Measurements from ENCODE around the gene PHACTR1.

Gene PHACTR1

DNA sequence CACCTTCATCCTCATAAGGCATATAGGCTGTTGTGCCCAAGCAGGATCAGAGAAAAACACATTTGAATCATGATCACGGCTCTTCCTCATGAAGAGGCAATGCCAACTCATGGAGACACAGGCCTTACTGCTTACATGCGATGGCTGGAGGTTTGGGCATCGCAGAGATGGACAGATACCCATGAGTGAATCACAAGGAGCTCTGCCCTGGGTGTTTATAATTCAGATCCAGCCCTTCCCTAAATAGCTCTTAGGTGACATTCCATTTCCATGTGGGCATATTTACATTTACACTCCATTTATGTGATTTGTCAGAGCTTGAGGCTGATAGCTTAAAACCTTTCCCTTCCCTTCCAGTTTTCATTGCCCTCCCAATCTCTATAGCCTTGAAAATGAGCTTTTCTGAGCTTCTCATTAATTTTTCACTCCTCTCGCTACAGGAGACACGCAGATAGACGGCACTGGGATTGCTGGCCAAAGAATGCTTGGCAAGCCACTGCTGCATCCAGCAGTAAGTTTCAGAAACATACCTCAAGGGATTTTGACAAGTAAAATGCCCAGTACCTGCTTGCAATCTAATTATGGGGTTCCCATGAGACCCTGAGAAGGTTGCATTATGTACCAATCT, 362.6 kb downstream of the PHACTR1 start:
- no peak for DNase-seq

DNA sequence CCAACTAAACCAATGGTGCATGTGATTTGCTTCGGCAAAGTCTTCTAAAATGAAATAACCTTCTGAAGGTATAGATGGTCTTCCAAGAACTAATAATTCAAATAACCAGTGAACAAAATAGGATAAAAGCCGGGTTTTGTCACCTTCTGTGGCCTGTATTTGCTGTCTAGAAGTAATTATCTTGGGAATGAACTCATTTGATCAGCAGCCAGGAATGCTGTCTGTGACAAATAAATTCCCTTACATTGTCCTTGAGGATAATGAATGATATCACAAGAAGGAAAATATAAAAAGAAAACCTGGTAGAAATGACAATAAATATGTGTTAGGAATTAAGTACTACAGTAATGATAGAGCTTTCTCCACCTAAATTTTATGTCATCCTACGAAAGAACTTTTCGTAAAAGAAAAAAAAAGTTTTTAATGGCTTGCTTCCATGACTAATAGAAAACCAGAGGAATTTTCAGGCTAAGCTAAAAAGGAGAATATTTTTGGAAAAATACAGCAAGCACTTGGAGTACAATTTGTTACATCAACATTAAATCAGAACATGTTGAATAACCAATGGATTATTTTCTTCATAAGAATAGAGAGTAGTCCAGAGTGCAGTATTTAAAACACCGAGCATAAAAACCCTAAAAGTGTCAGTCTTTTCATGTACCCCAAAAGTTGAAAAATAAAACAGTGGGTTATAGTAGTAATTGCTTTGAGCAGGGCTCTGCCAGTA, 364.1 kb downstream of the PHACTR1 start:
- no peak for DNase-seq

DNA sequence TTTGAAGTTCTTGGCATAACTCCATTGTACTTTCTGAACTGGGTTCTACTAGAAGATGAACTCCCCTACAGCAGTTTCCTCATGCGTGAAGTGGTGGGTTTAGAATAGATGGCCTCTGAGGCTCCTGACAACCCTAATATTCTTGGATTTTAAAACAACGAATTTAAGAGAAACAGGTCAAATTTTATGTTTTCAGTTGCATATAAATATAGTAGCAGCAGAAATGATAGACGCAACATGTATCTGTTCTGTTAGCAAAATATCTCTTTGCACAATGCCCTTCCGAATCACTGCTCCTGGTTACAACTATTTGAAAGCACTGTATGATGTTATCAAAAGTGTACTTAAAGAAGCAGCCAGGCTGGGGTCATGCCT, 364.6 kb downstream of the PHACTR1 start:
- DNase-seq = no peak

DNA sequence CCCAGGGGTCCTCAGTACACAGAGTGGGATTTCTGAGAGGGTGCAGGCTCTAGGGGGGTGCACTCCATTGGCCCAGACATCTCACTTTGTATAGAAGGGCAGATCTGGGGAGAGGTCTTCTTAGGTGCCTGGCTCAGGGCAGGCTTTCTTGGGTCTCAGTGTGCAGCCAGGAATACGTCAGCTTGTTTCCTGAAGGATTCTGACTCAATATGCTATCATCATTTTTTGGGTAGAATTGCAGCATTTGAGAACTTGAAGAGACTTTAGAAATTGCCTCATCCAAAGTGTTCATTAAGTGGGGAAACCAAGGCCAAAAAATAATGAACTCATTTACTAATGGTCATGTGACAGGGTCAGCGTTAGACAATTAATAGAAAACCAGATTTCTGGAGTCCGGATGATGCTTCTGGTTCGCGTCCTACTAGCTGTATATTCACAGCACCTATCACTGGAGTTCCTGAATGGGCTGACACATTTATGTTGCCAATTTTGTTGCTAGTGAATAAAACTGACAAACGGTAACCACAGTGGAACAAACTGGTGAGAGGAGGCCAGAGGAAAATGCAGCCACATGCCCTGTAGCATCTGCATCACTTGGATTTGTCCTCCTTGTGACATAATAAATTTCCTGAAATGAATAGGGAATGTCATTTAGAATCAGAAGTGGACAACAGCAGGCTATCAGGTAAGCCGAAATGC, 372.9 kb downstream of the PHACTR1 start:
- DNase-seq = no peak

DNA sequence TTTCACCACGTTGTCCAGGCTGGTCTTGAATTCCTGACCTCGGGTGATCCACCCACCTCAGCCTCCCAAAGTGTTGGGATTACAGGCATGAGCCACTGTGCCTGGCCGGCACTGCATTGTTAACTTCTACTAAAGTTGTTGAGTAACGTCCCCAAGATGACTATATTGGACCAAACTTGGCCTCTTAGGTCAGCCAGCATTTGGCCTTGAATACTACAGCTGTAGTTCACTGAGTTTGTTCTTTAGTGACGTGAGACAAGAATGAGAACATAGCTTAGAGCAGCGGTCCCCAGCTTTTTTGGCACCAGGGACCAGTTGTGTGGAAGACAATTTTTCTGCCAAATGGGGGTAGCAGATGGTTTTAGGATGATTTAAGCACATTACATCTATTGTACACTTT, 374.6 kb downstream of the PHACTR1 start:
- no peak for DNase-seq

DNA sequence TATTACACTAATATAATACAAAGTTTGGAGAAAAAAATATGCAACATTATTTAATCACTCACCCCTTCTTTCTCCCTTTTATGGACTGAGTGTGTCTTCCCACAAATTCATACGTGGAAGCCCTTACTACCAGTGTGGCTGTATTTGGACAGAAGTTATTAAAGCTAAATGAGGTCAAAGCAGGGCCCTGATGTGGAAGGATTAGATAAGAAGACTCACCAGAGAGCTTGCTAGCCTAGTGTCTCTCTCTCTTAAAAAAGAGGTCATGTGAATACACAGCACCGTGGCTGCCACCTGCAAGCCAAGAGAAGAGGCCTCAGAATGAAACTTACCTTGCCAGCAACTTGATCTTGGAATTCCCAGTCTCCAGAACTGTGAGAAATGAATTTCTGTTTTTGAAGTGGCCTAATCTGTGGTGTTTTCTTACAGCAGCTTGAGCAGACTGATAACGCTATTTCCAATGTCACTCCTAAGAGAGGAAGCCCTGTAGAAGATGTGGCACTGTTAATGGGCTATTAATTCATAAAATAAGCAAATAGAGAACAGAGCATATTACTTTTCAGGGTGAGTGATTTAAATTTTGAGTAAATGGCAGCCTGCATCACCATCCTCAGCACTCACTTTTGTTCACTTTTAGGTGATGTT, 378.3 kb downstream of the PHACTR1 start:
- DNase-seq = no peak

DNA sequence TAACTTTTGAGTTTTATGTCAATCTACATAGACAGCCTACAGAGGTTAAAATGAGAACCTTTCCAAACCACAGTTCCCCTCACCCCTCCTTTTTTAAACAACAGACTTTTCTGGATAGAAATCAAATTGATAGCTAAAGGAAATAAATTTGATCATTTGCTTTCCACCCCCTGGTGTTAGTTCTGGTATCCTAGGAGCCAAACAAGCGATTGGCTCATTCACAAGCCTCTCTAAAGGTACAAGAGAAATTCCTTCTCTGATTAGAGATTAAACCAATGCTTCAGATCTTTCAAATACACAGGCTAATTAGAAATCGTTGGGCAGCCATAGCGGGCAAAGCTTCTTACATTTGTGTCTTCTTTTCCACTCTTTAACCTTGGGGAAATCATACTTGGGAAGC, 379.5 kb downstream of the PHACTR1 start:
- DNase-seq = no peak

DNA sequence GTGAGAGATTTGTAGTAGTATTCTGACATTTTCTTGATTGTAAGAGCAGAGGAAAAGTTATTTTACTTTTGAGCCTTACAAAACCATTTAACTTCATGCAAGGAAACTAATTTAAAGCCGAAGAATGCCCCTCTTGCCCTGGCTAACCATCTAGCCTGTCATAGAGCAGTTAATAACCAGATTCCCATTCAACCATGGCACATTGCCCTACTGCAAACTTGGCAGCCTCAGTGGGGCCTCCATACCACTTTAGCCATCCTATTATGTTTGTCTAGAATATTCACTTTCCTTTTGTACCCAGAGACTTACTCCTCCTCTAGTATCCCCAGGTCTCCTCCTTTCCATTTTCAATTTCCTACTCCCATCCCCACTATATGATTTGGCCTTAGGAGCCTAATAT, 380.9 kb downstream of the PHACTR1 start:
- DNase-seq = no peak

DNA sequence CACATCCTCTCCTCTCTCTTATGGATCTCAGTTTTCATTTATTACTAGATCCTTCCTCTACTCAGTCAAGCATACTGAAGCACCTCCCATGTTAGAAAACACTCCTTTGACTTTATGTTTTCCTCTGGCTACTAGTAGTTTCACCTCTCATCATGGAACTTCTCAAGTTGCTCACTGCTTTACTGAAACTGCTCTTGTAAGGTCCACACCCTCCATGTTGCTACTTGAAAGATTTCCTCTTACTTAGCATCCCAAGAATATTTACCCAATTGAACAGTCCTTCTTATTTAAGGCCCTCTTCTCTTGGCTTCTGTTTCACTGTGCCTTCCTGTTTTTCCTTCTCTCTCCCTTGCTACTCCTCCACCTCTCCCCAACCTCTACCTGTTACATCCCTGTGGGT, 381.4 kb downstream of the PHACTR1 start:
- DNase-seq = no peak

DNA sequence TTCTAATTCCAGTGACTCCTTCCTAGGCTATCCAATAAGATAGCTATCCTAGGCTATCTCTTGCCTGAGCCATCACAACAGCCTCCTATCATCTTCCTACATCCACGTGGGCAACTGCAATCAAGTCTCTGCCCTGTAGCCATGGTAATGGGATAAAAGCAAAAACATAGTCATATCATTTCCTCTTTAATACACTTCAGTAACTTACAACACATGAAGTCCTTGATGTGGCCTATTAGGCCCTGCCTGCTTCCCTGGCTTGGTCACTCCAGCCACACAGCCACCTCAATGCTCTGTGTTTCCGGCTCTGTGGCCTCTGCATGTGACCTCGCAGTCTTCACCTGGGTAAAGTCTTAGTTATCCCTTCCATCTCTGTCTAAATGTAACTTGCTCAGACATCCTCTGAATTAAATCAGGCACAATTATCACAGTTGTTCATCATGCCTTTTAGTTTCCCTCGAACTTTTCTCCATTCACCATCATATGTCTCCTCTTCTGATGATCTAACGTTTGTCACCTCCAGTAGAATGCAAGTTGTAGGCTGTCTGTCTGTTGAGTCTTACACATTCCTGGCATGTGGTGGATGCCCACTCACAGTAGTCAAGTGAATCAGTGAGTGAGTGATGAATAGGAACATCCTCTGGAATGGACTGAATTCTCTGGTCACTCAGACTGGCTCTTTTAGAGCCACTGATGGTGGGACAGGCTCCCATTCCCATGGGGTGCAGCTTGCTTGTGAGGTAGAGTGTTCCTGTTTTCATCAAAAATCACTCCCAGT, 382.4 kb downstream of the PHACTR1 start:
- no peak for DNase-seq

DNA sequence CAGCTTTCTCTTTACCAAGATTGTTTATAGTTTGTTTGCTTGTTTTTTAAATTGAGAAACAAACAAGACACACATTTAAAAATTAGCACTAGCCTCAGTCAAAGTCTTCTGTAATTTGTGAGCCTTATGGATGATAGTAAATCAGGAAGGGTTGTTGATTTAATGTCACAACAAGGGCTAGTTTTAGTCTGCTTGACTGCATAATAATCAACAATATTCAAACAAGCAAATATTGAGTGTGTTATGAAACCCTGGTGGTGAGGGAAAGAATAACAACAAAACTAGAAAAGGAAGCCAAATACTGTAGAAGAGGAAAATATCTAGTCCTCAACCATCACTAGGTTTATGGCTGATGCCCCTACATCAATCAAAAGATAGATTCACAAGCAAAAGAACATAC, 383.2 kb downstream of the PHACTR1 start:
- no peak for DNase-seq

DNA sequence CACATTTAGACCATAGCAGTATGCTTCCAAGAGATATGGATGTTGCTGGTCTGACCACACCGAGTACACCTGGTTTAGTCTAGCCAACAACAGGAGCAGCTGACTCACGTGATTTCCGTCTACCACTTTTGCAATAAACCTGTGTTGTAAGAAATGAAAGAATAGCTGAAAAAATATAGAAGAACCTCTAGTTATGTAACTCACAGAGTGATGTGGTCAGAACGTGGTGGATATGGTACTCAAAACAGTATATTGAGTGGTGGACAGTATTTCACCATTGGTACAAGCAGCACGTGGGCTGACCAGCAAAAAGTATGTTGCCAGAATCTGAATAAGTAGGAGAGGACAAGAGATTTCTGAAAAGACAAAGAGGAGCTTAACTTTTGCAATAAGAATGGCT, 384.8 kb downstream of the PHACTR1 start:
- no peak for DNase-seq

DNA sequence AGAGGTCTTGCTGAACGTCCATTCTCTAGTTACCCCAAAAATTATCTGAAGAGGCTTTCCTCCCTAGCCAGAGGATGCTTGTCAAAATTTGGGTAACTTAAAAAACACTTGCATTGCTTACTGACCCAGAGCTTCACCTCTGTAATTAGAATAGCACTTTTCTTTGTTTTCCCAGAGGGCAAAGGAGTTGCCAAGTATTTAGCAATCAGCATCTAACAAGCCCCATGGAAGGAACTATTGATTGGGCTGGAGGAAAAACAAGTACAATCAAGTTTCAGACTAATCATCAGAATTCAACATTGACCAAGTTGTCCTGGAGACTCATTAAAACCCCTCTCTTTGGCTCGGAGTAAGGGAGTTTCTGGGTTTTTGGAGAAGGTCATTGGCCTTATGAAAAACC, 385.4 kb downstream of the PHACTR1 start:
- DNase-seq = no peak

DNA sequence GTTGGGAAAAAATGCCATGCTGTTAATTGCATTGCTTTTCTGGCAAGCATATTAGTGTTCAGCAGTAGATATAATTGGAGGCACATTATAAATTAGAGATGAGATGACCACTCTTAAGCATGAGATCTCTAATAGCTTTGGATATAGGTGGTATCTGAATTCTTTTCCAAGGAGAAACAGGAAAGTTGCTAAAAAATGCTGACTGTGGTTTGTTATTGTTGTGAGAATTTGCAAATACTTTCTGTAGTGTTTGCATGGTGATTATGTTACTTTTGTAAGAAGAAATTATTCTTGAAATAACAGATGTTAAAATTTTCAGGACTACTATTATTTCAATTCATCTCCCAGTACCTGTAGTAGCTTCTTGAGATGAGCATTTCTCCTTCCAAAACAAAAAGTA, 386.6 kb downstream of the PHACTR1 start:
- DNase-seq = no peak

DNA sequence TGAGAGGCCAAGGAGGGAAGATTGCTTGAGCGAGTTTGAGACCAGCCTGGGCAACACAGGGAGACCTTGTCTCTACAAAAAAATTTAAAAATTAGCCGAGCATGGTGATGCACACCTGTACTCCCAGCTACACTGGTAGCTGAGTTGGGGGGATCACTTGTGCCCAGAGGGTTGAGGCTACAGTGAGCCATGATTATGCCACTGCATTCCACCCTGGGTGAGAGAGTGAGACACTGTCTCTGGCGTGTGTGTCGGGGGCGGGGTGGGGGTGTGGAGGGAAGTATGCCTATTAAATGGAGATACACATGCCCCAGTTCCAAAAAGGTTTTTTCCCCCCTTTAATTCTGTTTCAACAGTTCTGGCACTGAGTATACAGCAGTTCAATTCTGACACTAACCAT, 388.6 kb downstream of the PHACTR1 start:
- DNase-seq = no peak

DNA sequence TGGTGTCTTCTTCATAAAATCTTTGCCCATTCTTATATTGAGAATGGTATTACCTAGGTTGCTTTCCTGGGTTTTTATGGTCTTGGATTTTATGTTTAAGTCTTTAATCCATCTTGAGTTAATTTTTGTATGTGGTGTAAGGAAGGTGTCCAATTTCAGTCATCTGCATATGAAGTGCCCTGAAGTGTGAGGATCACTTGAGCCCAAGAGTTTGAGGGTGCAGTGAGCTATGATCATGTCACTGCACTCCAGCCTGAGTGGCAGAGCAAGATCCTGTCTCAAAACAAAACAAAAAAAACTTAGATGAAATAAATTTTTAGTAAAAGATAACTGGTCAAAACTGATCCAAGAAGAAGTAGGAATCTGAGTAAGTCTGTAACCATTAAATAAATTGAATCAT, 396.4 kb downstream of the PHACTR1 start:
- DNase-seq = no peak

DNA sequence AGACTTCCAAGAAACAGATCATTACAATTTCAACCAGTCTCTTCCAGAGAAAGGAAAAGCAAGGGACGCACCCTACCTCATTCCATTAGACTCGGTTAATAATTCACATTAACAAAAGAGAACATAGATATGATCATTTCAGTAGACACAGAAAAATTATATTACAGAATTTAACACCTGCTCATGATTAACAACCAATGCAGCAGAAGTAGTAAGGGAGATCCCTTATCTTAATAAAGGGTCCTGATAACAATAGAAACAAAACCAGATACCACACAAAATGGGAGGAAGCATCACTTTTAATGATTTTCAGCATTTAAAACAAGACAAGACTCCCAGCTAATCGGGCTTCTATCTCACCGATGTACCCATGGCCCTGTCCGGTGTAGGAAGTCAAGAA, 396.8 kb downstream of the PHACTR1 start:
- no peak for DNase-seq

DNA sequence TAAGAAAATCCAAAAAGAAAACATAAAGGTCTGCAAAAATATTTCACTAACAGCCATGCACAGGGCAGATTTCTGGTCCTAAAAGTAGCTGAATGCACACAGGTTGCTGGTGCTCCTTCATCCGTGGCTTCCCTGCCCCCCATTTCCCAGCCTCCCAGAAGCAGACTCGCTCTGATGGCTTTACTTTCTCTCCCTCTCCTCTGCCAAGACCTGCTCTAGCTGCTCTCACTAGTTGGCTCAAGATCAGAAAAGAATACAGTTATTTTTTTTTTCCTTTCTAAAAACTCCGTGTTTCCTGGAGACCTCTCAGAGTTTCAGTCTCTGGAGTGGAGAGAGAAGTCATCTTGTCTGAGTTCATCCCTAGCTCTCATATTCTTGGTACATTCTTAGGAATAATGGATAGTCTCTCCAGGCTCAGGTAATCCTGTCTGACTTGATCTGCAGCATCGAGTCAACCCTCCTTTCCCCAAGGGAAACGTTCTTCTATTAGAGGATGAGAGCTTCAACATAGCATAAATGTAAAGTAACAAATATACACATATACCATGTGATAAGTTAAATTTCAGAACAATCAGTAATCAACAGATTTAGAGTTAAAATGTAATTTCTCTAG, 397.5 kb downstream of the PHACTR1 start:
- no peak for DNase-seq

DNA sequence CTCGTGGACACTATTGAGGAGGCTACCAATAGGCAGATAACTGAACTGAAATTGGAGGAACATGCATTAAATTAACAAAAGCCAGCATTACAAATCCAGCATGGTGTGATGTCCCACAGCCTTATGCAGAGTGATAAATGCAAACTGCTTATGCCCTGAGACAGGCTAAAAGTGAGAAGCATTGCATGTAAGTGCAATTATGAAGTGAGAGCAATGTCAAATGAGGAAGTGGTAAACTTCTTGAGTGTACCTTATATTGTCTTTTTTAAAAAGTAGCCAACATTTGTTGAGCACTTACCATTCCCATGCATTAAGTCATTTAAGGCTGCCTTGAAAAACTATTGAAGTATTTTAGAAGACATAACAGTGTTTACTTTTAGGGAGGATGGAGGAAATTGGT, 399.6 kb downstream of the PHACTR1 start:
- DNase-seq = no peak

DNA sequence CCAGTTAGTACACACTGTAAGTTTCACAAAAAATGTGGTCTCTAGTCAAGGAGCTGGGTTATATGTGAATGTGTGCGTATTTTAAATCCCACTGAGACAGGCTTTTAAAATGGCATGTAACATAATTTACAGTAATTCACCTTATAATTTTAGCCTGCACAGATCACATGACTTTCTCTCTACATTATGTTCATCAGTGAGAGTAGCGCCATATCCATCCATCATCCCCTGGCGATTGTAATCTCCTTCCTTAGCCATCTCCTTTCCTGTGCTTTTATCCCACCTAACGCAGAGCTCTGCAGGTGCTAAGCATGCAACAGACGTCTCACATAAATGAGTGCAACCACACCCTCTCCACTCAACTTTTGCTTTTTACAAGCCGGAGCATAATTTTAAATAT, 401.0 kb downstream of the PHACTR1 start:
- no peak for DNase-seq

DNA sequence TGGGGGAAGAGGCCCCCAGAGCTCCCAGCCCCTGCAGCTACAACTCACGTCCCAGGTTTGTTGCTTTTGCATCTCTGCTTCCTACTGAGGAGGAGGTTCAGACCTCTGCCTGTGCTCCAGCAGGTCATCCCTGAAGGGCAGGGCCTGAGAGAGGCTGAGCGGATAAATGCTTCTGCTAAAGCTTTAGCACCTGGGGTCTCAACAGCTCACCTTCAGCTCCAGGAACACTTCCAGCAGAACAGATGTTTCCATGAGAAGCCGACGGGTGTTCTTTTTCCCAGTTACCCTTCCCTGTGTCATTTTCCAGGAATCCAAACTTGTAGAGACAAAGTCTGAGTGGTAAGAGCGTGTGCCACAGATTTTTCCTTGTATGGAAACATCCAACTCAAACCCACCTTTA, 403.0 kb downstream of the PHACTR1 start:
- no peak for DNase-seq

Measured in activated gamma-delta T cell treated with Interleukin-2 at 50 U/mL for 16 hours (primary cell).